ENCODE data around the gene SPIB.

- TF ChIP-seq POLR2AphosphoS5 (IDR thresholded peaks at IDR 0.05; ENCODE audit: borderline replicate concordance, low read depth, low read length) (no peak), EZH2 (IDR thresholded peaks at IDR 0.05) (no peak), FOXP2 (optimal IDR thresholded peaks at IDR 0.05; ENCODE audit: control extremely low read depth, extremely low read length, insufficient read depth) (no peak)
Observed at GRCh38 chr19:50428772-50429463, 10.2 kb downstream of the SPIB start.

All from SK-N-MC (cell line).